NCI-H1436 treated with DMSO at 0.1 percent for 48 hours (cell line): ENCODE data around the gene AP1M1.

Source experiments
- DNase-seq: peaks from one replicate; lab custom pipeline; 2025; lab: John Stamatoyannopoulos, UW

The AP1M1 gene

DNA sequence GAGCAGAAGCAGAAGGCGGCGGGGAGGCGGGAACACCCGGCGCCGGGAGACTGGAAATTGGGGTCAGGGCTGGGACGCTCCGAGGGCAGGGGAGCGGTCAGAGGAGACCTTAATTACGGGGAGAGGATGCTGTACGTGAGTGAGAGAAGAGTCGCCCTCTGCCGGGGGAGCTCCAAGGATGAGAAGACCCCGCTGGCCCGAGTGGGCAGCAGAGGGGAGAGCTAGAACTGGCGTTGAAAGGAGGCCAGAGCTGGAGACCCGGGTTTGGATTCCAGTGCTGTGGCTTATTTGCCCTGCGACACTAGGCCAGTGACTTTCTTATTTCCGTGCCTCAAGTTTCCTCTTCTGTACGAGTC is 12.0 kb upstream of the AP1M1 start:
- no peak for DNase-seq

DNA sequence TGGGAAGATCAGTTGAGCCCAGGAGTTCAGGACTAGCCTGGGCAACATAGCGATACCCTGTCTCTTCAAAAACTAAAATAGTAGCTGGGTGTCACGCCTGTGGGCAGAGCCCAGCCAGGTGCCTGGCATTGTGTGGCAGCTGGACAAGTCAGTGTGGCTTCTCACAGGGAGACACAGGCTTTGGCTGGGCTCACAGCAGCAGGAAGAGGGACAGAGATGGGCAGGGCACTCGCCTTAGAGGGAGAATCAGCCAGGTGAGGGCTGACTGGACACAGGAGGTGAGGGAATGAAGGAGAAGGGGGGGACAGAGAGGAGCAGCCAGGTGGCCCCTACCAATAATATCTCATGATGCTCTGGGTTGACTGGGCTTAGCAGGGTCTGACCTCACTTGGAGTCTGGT is 9.2 kb upstream of the AP1M1 start:
- DNase-seq, result no peak

DNA sequence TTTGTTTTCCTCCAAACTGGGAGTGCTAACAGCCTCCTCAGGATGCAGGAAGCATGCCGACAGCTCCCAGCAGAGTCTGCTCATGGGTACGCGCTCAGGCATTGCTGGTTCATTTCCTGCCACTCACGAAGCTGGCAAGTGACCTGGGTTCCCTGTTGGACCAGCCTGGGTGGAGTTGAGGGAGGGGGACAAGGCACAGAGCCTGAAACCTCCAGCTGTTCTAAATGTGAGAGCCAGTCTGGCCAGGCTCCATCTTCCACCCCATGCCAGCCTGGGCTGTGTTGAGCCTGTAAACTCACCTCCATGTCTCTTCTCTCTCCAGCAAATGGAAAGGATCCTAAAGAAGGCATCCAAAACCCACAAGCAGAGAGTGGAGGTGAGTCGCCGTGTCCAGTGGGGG is 7.5 kb upstream of the AP1M1 start:
- DNase-seq, result no peak

DNA sequence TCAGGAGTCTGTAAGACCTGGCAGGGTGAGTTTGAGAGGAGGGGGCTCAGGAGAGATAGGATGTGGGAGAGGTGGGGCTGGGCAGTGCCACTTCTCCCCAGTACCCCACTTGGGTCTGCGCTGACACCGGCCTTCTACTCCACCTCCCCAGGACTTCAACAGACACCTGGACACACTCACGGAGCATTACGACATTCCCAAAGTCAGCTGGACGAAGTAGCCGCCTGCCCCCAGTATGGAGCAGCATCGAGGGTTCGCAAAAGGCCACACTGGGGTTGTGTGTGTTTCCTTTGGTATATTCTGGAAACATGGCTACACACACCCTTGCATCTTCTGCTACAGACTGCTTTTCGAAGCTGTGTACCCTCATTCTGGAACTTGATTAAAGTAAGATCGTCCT is 7.0 kb upstream of the AP1M1 start:
- DNase-seq, result no peak

DNA sequence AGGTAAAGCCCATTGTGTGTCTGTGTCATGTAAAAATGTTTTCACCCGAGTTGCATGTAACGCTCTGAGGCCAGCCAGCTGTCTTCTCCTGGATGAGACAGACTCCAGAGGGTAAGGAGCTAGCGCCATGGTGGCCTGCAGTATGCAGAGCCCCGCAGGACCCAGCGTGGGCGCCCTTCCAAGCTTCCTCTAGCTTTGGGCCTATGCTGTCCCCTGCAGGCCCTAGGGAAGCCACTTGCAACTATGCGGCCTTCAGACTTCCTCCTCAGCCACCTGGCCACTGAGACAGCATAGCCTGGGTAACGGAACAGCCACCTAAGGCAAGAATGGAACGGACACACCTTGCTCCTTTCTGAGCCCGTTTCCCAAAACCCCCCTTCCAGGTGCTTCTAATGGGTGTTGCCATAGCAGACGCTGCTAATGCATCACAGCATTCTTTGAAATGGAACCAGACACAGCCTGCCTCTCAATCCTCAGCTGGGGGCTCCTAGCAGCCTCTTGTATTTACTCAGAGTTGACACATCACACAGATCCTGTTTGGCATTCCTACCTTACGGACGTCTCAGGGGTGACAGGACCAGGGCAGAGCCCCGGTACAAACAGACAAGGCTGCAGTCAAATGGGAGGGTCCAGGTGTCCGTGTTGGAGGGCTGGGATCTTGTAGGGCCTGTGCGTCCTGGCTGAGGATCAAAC is 6.3 kb upstream of the AP1M1 start:
- DNase-seq, result no peak

- no peak for DNase-seq
These were observed 4.2 kb upstream of the AP1M1 start for GRCh38 chr19:16193466-16193865.

DNA sequence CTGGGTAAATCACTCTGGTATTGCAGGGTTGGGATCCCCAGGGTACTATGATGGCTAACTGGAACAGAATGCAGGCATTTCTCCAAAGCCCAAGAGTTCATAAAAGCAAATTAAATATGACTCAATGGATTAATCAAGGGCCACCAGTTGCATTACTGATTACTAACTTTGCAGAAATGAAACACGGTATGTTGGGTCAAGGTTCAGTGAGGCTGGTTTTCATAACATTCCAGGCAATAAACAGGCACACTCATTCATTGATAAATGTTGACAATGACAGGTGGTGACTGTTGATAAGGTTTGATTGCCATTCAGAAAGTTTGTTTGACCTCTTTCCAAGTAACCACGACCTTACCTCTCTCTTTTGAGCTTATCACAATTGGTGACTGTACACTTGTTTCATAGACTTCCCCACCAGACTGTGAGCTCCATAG is 506 bp upstream of the AP1M1 start:
- no peak for DNase-seq

GRCh38 chr19:16198370-16198651 is 600 bp downstream of the AP1M1 start:
- DNase-seq, result no peak

DNA sequence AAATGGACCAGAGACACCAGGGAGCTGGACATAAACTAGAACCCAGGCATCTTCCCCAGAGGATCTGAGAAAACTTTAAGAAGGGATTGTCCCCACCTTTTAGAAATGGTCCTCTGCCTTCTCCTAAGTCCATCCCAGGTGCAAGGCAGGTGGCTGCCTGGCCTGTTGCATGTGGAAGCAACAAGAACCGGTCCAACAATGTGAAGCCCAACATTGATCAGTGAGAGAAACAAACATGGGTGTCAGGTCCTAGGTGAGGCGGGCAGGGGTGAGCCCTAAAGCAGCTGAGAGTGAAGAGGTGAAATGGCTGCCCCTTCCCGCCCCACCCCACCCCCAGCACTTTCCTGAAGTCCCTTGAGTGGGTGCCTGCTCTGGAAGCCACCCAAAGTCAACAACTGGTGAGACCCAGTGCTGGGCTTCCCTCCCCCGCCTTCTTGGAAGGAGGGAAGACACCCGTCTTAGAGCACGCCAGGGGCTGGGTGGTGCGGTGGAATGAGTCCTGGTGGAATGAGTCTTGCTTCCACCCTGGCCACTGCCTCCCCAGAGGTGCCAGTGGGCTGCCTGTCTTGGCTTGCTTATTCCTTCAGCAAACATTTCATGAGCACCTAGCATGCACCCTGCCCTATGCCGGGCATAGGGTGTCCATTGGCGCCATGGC is 1.7 kb downstream of the AP1M1 start:
- DNase-seq, result no peak

GRCh38 chr19:16200038-16201010 is 2.6 kb downstream of the AP1M1 start:
- no peak for DNase-seq

- DNase-seq, result no peak
These were observed 3.3 kb downstream of the AP1M1 start for GRCh38 chr19:16201011-16201391.

DNA sequence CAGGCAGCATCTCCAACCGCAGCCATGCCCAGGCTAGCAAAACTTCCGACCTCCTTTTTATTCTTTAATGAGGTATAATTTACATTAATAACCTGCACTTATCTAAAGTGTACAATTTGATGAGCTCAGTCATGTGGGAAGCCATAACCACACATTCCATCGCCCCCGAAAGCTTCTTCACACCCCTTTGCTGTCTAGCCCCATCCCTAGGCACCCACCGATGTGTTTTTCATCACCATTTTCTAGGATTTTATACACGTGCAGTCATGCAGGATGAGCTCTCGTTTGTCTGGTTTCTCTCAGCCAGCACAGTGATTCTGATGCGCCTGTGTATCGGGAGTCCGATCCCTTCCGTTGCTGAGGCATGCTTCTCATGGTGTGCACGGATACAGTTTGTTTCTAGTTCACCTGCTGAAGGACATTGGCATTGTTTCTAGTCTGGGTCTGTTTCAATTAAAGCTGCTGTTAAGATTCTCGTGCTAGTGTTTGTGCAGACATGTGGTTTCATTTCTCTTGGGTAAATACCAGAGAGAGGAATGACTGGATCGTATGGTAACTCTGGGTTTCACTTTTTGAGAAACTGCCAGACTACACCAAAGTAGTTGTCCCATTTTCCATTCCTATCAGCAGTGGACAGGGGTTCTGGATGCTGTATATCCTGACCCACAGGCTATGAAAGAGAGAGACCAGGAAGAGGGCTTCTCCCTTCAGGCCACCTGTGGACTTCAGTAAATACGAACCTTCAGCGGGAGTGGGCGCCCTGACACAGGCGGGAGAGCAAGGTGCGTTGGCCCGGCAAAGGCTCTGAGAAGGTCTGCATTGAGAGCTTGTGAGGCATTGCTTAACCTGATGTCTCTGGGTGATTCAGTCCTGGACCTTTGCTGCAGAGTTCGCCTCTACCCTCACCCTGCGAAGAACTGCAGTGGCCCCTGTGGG is 4.9 kb downstream of the AP1M1 start:
- no peak for DNase-seq

DNA sequence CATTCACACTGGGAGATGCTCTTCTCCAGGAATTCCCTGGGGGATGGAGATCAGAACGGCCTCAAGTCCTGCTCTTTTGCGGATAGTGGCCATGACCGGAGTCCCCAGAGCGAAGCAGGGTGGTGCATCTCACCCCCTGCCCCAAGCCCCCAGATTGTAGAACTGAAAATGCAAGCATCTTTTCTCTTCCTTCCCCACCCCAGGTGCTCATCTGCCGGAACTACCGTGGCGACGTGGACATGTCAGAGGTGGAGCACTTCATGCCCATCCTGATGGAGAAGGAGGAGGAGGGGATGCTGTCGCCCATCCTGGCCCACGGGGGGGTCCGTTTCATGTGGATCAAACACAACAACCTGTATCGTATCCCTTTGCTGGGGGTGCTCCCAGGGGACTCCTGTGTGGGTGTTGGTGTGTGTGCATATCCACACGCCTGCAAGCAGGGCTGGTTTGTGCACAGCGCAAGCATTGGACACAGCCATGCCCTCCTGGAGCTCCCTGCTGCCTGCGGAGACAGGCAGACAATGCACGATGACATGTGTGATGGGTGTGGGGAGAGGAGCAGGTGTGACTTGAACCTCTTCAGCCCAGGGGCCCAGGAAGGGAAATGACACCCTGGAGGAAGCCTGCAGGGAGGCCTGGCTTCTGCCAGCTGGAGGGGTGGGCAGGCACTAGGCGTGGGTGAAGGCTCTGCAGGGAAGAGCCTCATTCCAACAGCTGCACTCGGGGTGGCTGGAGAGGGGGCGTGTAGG is 5.7 kb downstream of the AP1M1 start:
- DNase-seq, result no peak

- no peak for DNase-seq
These were observed 6.2 kb downstream of the AP1M1 start for GRCh38 chr19:16204005-16204294.

GRCh38 chr19:16205205-16206045 is 7.7 kb downstream of the AP1M1 start:
- DNase-seq, result no peak

DNA sequence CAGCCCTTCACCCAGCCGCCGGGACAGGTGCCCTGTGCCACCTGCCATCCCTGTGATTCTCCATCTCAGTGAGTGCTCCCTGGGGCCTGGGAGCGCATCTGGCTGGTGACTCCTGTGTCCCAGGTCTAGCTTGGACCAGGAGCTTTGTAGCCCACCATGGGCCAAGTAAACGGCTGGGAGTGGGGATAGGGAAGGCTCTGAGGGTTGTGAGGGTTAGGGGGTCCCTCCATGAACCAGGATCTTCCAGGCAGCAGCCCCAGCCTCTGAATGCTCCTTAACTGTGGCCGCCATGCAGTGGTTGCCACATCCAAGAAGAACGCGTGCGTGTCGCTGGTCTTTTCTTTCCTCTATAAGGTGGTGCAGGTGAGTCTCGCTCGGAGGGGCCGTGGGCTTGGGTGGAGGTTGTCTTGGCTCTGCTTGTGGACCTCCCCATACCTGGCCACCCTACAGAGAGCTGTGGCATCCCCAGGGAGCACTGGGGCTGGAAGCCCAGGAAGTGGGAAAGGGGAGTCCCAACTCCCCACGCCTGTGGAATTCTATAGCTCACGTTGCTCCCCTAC is 8.4 kb downstream of the AP1M1 start:
- DNase-seq, result no peak

DNA sequence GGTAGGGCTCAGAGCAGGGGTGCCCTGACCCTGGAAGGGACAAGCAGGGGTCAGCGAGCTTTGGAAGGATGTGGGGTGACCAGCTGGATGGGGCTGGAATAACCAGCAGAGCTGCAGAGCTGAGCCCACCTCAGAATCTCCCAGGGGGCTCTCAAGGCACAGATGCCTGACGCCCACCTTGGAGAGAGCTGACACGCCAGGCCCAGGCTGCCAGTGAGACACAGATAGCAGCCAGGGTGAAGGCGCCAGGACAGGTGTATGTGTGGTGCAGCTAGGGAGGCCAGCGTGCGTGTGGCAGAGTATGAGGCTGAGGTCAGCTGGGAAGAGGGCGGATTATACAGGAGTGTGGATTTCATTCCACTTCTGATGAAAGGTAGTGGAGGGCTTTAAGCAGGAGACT is 8.9 kb downstream of the AP1M1 start:
- DNase-seq, result no peak

- no peak for DNase-seq
These were observed 9.4 kb downstream of the AP1M1 start for GRCh38 chr19:16207063-16207462.

DNA sequence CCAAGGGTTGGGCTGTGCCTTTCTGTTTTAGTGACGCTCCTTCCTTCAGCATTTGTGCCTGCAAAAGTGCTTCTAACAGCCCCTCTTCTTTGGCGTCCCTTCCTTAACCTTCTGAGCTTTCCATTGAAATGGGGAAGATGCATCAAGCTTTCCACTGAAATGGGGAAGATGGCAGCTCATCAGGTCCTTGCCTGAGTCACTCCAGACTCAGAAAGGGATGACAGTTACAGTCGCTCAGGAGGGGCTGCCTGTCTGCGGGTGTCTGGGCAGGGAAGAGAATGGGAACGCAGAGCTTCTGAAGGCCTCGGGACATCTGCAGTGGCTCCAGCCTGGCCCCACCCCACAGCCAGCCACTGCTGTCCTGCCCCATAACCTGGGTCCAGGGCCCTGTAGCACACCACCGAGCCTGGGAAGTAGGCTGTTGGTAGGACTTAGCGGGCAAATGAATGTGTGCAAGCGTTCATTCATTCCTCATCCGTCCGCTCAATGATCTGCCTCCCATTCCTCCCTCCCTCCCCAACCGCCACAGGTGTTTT is 9.8 kb downstream of the AP1M1 start:
- DNase-seq, result no peak
